Lung microvascular endothelial cell (primary cell): ENCODE results near the gene TCEA3. TPM values are rescaled to one million over a fixed set of nuclear protein-coding genes. Genes with fewer than 3 reads are reported as not detected.
A peak's percentile ranks its signal among the peaks of the same experiment; 100 is the strongest.

ENCODE experiments used
- DNase-seq, 2 donors: peaks; one replicate each; pipeline versions ENCODE4 v3.0.0 to v3.0.0-alpha.2; 2010; ENCODE audit warnings: low read depth in 2 of 2
- total RNA-seq: library from RNA; depleted of rRNA; stranded (reverse); fragments of >200 nt; gene quantifications from 2 replicates; pipeline ENCODE4 v1.2.1, GENCODE V29; 2014

Gene TCEA3
- total RNA-seq, 1 donor from 2014 or later = 0.20 TPM

DNA sequence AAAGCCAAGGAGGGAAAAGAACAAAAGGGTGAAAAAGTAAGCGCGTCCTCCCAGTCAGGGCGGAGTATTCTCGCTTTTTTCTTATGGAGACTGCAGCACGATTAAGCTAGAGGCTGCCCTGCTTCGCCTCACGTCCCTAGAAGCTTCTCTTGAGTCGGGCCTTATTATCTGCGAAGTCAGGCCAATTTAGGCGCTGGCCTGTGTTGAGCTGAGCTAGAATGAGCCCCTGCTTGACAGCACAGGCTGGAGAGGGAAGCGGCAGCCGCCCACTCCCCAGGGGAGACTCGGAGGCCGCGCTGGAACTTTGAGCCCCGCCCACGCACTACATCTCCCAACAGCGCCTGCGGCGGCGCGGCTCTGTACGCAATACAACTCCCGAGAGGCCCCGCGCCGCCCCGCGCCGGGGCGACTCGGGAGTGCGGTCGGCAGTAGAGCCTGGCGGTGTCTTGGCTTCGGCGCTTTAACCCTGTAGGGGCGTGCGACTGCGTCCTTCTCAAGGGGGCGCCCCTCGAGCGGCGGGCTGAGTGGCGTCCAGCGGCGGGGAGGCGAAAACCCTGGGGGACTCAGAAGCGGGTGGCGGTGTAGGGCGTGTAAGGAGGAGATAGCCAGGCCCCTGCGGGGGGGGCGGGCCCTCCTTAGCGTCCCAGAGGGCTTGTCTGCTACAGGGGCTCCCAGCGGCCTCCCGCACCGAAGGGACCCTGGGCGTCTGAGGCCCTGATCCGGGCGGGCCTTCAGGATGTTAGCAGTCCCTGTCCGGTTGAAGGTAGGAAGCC, 55.8 kb downstream of the TCEA3 start:
- DNase-seq = peak; percentile 90 to 91

DNA sequence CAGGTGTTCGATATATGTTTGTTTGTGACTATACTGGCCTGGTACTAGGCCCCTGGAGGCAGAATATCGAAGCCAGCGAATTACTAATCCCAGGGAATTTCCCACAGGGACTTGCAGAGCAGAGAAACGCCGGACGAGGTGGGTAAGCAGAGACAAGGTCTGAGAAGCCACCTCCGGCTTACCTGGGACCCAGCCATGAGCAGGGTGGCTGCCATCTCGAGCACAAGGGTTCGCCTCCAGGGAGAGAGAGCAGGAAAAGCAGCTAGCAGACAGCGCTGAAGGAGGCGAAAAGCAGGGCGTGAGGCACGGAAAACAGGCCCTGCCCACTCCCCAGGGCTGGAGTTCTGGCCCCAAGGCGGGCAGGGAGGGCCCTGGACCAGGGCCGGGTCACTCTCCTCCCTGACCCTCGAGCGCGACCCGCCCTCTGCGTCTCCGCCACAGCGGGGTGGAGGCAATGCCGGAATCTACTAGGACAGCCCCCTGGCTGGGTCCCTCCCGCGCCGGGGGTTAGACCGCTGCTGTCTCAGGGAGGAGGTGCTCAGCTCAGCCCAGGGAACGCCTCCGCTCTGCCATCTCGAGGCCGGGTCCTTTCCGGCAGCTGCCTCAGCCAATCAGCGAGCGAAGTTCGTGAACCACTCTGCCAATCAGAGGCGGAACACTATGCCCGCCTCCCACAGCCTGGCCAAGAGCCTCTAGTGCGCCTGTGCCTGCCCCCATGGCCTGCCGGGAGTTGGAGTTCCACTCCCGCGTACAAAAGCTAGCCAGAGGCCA, 56.6 kb downstream of the TCEA3 start:
- peak; percentile 99 for DNase-seq

DNA sequence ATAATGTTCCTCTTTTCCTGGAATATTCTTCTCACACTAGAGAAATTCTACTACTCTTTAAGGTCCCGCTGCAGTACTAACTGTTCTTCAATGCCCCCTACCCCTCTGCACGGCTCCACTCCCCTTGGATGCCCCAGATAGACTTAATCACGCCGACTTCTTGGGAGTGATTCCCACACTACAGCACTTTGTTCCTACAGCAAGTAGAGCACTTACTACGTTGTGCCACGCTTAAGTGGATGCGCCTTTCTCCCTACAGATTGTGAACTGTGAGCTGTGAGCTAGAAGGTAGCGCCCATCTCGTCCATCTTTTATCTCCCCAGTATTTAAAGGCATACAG, 57.1 kb downstream of the TCEA3 start:
- no peak for DNase-seq

DNA sequence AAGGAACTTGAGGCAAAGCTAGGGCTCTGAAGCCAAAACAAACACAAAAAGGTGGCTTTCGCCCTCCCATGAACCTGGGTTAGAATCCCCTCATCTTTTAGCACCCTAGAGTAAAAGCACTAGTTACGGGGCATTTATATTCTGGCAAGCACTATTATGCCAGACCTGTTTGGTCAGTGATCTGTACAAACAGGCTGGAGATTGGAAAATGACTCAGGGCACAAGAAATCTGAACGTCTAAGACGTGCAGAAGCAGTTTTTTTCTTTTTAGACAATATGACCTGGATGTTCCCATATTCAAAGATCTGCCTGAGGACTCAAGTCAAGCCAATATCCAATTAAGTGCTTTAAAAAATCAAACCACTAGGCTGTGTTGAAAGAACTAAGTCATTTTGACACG, 58.0 kb downstream of the TCEA3 start:
- DNase-seq = no peak

DNA sequence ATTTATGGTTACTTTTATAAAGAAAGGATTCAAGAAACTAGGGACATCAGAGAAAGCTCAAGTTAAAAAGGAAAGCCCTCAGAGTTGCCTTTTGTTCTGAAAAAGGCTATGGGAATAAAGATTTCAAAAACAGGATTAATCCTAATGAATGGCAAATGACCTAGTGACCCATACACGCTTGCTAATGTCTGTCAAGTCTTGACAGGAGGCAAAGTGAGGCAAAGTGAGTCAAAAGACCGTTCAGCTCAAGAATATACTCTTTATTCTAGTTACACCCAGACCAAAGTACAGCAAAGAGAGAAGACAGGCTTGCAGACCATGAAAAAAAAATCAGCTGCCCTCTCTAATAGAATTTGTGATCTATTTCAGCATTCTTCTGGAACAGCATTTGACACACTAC, 58.4 kb downstream of the TCEA3 start:
- no peak for DNase-seq

DNA sequence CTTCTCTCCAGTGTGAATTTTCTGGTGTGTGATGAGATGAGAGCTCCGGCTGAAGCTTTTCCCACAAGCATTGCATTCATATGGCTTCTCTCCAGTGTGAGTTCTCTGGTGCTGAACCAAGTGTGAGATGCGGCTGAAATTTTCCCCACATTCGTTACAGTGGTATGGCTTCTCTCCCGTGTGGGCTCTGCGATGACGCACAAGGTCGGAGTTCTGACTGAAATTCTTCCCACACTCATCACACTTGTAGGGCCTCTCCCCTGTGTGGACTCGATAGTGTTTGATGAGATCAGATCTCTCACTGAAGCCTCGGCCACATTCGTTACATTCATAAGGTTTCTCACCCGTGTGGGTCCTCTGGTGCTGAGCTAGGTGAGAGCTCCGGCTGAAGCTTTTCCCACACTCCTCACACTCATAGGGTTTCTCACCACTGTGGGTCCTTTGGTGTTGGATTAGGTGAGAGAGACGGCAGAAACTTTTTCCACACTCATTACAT, 62.3 kb downstream of the TCEA3 start:
- no peak for DNase-seq

DNA sequence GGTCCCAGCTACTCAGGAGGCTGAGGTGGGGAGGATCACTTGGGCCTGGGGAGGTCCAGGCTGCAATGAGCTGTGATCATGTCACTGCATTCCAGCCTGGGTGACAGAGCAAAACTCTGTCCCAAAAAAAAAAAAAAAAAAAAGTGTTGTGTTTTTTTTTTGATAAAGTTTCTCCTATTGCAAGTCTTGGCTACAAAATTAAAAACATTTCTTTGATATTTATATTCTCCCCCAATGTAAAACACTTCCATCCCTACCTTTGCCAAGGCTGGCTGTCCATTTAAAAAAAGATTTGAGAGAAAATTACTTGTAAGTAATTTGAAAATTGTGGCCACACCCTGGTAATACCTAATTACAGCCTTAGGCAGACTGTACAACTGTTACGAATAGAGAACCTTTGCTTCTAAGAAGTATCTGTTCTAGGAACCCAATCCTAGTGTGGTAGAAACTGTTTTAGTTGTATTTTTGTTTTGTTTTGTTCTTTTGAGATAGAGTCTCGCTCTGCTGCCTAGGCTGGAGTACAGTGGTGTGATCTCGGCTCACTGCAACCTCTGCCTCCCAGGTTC, 66.2 kb downstream of the TCEA3 start:
- no peak for DNase-seq

DNA sequence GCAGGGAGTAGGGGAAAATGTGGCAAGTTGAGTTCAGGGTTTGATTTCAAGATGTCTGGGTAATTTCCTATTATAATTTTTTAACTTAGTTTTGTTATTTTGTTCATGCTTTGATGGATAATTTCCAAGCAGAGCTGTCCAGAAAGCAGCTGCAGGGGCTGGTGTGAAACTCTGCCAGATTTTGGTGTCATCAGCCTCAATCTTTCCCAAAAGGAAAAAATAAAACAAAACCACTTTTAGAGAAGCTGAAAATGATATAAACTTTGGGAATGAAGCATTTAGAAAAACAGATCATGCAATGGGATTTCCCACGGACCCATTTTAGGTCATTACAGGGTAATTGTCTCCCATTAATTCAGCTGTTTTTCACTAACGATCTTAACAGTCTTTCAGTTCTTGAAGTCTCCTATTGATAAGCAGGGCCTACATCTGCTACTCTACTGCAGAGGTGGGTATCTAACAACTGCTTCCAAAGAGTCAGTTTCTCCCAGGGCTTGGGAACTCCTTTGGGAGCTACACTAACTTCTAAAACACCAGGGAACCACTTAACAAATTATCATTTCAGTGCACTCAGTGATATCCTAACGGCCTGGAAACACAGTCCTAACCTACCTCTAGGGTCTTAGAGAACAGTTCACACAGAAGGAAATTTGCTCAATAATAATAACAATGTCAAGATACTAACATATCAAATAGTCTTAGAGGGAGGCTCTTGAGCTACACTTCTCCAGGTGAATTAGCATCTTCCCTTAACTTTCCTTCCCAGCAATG, 67.2 kb downstream of the TCEA3 start:
- DNase-seq = no peak

DNA sequence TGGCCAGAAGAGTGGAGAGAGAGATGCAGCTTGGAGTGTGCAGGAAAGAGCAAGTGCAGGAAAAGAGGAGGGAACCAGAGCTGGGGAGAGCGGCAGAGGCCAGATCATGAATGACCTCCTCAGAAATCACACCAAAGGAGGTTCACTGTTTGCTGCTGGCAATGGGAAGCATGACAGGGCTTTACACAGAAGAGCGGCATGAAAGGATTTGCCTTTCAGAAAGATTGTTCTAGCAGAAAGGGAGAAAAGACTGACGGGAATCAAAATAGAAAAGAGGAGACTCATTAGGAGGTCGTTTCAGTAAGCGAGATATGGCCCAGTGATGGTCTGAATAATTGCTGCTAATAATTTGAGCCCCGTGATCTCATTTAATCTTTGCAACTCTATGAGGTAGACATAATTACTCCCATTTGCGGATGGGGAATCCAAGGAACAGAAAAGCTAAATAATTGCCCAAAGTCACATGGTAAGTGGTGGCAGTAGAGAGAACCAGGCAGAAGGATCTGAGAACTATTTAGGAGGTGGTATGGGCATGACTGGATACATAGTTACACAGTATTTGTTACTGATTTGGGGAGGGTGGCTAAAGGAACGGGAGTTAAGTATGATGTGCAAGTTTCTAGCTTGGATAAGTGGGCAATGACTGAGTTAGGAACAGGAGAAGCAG, 67.9 kb downstream of the TCEA3 start:
- DNase-seq = no peak

DNA sequence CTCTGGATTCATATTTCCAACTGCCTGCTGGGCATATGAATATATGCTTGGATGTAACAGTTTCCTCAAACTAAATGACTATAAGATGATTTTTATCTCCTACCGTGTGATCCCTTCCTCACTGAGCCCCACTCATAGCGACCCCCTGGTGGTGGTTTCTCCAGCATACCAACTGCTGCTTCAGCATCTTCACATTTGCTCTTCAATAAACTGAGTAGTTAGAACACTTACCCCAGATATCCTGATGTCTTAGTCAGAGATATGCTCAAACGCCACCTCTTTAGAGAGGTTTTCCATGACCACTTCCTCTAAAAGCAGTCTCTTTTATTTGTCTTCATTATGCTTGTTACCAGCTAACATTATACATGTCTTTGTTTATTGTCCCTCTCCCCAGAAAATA, 70.3 kb downstream of the TCEA3 start:
- no peak for DNase-seq

DNA sequence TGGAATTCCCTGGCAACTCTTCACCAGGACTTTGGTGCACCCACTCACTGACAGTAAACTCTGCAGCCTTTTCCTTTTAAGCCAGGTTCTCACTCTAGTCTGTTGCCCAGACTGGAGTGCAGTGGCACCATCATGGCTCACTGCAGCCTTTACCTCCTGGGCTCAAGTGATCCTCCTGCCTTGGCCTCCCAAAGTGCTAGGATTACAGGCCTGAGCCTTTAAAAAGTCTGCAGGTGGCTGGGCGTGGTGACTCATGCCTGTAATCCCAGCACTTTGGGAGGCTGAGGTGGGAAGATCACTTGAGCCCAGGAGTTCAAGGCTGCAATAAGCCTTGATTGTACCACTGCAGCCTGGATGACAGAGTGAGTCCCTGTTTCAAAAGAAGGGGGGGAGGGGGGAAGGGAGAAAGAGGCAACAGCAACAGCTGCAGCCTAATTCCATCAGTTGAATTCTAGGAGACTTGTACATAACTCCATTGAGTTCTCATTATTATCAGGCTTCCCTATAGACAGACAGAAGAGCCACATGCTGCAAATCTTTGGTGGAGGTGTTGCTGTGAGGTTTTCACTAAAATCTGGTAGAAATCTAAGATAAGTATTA, 72.4 kb downstream of the TCEA3 start:
- DNase-seq = no peak

DNA sequence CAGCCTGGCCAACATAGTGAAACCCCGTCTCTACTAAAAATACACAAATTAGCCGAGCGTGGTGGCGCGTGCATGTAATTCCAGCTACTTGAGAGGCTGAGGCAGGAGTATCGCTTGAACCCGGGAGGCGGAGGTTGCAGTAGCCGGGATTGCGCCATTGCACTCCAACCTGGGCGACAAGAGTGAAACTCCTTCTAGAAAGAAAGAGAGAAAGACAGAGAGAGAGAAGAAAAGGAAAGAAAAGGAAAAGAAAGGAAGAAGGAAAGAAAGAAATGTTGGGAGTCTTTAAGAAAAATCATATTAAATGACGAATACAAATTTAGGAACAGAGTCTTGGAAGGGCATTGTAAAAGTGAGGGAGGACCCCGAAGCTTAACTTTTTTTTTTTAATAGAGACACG, 78.6 kb downstream of the TCEA3 start:
- DNase-seq = no peak

DNA sequence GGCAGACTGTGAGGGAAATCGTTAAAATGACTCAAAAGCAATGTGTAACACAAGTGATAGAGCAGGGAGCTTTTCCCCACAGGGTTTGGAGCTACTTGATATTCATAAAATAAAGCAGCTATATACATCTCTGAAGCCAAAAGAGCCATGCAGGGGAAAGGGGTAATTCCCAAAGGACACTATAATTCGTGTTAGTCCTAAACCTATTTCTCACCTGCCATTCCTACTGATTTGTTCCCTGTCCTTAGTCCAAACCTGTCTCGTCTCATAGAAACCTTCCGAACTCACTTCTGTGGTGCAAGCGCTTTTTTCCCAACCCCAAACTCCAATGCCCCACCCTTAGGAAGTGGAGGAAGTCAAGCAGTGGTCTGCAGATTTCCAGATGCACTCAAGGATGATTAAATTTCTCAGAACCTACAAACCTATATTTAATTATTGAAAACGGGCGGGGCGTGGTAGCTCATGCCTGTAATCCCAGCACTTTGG, 79.5 kb downstream of the TCEA3 start:
- DNase-seq = no peak

DNA sequence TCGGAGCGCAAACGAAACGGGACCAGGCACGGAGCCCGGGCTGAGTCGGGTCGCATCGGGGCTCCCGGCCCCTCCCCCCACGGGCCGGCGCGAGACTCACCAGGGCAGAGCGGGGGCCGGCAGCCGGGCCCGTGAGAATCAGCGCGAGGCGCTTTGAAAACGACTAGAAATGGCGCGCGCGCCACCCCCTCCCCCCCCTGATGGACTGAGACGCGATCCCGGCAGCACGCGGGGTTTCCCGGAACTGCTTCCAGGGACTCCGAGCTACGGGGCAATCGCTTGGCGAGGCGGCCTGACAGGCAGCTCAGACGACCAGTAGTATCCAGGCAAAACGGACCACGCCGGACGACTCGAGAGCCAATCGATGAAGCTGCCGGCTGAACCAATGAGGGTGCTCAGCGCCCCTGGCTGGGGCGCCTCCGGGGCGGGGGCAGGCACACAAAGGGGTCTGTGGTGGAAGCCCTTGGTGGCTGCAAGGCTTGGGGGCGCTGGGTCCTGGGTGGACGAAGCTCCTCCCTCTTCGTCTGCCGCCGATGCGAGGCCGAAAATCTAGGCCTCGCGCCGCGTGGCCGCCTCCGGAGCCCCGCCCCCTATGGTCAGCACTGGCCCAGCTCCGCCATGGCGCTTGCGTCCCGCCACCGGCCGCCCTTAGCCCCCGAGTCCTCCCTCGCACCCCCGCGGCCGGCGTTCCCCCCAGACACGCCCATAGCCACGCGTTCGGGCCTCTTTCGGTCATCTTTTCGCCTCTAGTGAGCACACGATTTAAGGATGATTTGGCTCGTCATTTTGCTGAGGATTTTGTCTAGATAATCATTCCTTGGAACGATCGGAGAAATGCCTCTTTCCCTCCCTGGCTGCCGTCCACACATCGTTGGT, 80.2 kb downstream of the TCEA3 start, which contains the start of gene HNRNPR:
Gene HNRNPR (minus strand): TSS at position 174 of the 876 bp plus-strand sequence. CDS start 3,276 bp downstream, outside the sequence.
- DNase-seq = peak; percentile 100

DNA sequence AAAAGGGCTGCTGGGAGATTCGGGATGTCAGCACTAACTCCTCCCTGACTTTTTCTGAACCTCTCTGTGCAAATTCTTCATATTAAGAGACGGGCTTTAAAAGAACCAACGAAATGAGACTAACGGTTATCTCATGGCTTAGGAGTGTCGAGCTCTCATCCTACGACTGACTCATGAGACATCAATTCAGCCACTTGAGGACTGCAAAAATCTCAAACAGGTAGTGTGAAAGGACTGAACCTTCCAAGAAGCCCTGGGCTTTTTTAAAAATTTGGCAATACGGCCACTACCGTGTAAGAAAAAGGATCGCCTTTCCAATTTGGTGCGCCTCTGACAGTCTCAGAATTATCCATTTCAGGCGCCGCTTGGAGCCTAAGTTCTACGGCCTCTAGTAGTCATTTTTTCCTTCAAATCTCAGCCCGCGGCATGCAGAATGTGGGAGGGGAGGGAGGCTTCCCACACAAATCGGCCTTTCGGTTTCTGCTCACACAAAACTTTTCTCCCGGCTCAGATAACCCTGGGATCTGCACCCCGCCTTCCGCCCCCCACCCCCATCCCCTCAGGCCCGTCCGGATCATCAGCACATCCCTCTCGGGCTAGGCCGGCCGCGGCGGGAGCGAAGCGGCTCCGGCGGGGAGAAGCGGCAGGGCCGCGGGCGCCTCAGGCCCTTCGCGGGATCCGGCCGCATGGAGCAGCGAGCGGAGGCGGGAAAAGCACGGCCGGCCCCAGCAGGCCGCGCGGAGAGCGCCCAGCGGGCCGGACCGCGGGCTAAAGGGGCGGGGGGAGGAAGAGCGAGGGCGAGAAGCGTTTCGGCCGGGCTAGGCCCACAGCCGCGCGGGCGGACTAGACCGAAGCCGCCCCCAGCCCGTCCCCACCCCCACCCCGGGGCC, 81.1 kb downstream of the TCEA3 start:
- DNase-seq = peak; percentile 65 to 67

DNA sequence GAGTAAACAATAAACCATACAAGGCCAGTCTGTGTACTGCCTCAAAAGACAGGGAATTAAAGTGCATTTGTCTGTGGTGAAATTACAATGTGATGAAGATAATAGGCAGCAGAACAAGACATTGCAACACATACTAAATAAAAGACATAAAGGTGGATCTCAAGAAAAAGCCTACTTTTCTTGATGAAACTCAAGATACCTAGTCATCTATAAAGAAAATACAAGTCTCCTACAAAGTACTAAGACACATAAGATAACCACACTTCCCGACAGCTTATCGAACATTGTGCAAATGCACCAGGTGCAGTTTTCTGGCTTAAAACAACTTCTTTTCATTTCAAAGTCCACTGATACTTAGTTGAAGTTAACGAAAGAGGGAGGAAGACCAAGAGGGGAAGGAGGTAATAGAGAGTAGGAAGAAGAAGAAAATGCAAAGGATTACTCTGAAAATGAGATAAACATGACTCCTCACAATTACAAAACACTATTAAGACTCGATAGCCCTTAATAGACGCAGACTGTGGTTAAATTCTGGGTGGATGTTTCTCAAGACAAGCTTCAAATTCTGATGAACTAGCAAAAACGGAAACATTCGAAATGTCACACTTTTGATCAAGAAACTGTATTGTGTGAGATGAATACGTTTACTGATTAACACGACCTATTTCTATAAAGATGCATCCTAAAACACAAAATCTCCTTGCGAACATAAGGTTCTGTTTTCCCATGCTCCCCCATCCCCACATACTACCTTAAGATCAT, 82.4 kb downstream of the TCEA3 start:
- DNase-seq = no peak

DNA sequence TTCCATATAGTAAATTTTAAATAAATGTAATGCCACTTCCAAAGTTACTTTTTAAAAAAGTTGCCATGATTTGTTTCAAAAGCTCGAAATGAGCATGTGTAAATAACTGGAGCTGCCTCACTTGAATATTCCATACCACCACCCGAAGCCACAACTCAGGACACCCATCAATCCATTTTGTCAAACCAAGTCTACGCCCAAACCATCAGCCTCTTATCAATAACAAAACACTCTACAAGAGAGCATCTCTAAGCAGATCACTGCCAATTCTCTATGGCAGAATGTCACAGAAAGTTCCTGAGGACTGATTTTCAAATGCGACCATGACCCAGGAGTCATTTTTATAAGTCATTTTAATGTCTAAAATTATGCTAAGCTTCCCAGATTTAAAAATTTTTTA, 84.9 kb downstream of the TCEA3 start:
- no peak for DNase-seq

DNA sequence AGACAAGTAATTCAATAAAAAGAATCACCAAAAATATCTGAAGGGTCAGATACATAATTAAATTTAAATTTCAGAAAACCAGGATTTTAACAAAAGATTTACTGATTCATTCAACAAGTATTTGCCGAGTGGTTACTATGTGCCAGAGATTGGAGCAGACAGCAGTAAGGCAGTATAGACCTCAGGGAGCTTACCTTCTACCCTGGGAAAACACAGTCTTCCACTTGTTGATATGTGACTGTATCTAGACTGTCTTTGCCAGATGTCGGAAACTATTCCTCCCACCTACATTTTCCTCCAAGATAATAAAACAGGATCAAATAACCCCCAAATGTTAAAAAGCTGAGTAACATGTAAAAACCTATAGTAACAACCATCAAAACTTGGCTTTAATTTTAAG, 86.7 kb downstream of the TCEA3 start:
- DNase-seq = no peak
